Lung (tissue), 5 donors: ENCODE data around the gene TCF19. TPM values are rescaled to one million over a fixed set of nuclear protein-coding genes. Genes with fewer than 3 reads are reported as not detected.

Experiments used
- polyA plus RNA-seq, 2 donors: library from polyadenylated mRNA; stranded (reverse); fragments of 200-250 nt; gene quantifications; one replicate each; pipeline ENCODE4 v1.2.1, GENCODE V29; 2013
- small RNA-seq: library from RNA; depleted of rRNA; stranded (forward); fragments of <200 nt; gene quantifications from one replicate; pipeline ENCODE3, GENCODE V24; 2014; ENCODE audit warnings: low replicate concordance
- total RNA-seq, 2 donors: library from RNA; depleted of rRNA in 1 of 2; stranded (reverse); fragments of >200 nt in 1 of 2; gene quantifications; one replicate each; pipeline ENCODE4 v1.2.1, GENCODE V29; 2014 to 2021
- donor health status: Bipolar disorder and iron deficiency.
- donor health status: healthy.
- donor health status: DM: yes; HTN: yes; CAD: no.

Gene TCF19
- total and polyA plus RNA-seq, 4 donors, result 4.1 to 9.4 (median 5.1) TPM

Small RNA genes lying within 50 kb of the gene (small RNA-seq; reads per million reads assigned to genes)
- not detected for gene POLR2LP1

Other genes with a start within 250 kb of the TCF19 start
- gene VARS2, start 244.4 kb upstream of the TCF19 start, total RNA-seq, result 10 to 100 TPM; 17.4 to 32.2 TPM
- 10 to 100 TPM; 18.8 to 38.4 TPM for gene VARS2, start 244.4 kb upstream of the TCF19 start, polyA plus RNA-seq
- 100 to 1,000 TPM in 1 of 2 donors, 10 to 100 TPM in 1; 65.4 to 374 TPM for gene SFTA2, start 226.4 kb upstream of the TCF19 start, total RNA-seq
- 1,000 to 10,000 TPM in 1 of 2 donors, 100 to 1,000 TPM in 1; 771 to 2,392 TPM for gene SFTA2, start 226.4 kb upstream of the TCF19 start, polyA plus RNA-seq
- gene MUCL3, start 217.6 kb upstream of the TCF19 start, total RNA-seq, result 1 to 10 TPM in 1 of 2 donors, under 1 TPM in 1; 0.51 to 3.6 TPM
- 1 to 10 TPM in 1 of 2 donors, under 1 TPM in 1; 0.47 to 6.4 TPM for gene MUCL3, start 217.6 kb upstream of the TCF19 start, polyA plus RNA-seq
- 1 to 10 TPM in 1 of 2 donors, under 1 TPM in 1; 0.40 to 8.6 TPM for gene MUC21, start 174.9 kb upstream of the TCF19 start, total RNA-seq
- gene MUC21, start 174.9 kb upstream of the TCF19 start, polyA plus RNA-seq, result 1 to 10 TPM; 3.3 to 4.6 TPM
- gene MUC22, start 148.1 kb upstream of the TCF19 start, total RNA-seq, result under 1 TPM; 0.06 to 0.11 TPM
- under 1 TPM; 0.02 to 0.03 TPM for gene MUC22, start 148.1 kb upstream of the TCF19 start, polyA plus RNA-seq
- not detected for gene C6orf15, start 46.0 kb upstream of the TCF19 start, total RNA-seq
- not detected for gene C6orf15, start 46.0 kb upstream of the TCF19 start, polyA plus RNA-seq
- 1 to 10 TPM; 1.1 to 2.6 TPM for gene PSORS1C1, start 43.8 kb upstream of the TCF19 start, total RNA-seq
- 10 to 100 TPM in 1 of 2 donors, 1 to 10 TPM in 1; 2.3 to 10.8 TPM for gene PSORS1C1, start 43.8 kb upstream of the TCF19 start, polyA plus RNA-seq
- gene CDSN, start 38.1 kb upstream of the TCF19 start, total RNA-seq, result under 1 TPM in 1 of 2 donors, not detected in 1; 0.06 TPM
- under 1 TPM; 0.05 to 0.10 TPM for gene CDSN, start 38.1 kb upstream of the TCF19 start, polyA plus RNA-seq
- gene PSORS1C2, start 19.5 kb upstream of the TCF19 start, total RNA-seq, result not detected
- not detected for gene PSORS1C2, start 19.5 kb upstream of the TCF19 start, polyA plus RNA-seq
- 10 to 100 TPM; 20.0 to 32.8 TPM for gene CCHCR1, start 787 bp upstream of the TCF19 start, total RNA-seq
- 10 to 100 TPM; 11.0 to 14.3 TPM for gene CCHCR1, start 787 bp upstream of the TCF19 start, polyA plus RNA-seq
- gene POU5F1, start 12.1 kb downstream of the TCF19 start, total RNA-seq, result 10 to 100 TPM in 1 of 2 donors, 1 to 10 TPM in 1; 2.2 to 19.5 TPM
- 1 to 10 TPM; 1.5 to 2.5 TPM for gene POU5F1, start 12.1 kb downstream of the TCF19 start, polyA plus RNA-seq
- gene HLA-C, start 113.5 kb downstream of the TCF19 start, total RNA-seq, result 1,000 to 10,000 TPM in 1 of 2 donors, 100 to 1,000 TPM in 1; 125 to 1,234 TPM
- 1,000 to 10,000 TPM in 1 of 2 donors, 100 to 1,000 TPM in 1; 239 to 1,185 TPM for gene HLA-C, start 113.5 kb downstream of the TCF19 start, polyA plus RNA-seq
- gene HLA-B, start 198.6 kb downstream of the TCF19 start, total RNA-seq, result 1,000 to 10,000 TPM in 1 of 2 donors, 100 to 1,000 TPM in 1; 668 to 1,563 TPM
- 1,000 to 10,000 TPM; 1,310 to 3,772 TPM for gene HLA-B, start 198.6 kb downstream of the TCF19 start, polyA plus RNA-seq
- 10 to 100 TPM; 16.5 to 48.2 TPM for gene MICA, start 245.0 kb downstream of the TCF19 start, total RNA-seq
- gene MICA, start 245.0 kb downstream of the TCF19 start, polyA plus RNA-seq, result 10 to 100 TPM; 27.7 to 28.0 TPM